ENCODE measurements around the gene SMAD7. TPM values are rescaled to one million over a fixed set of nuclear protein-coding genes. Genes with fewer than 3 reads are reported as not detected.
A peak's percentile ranks its signal among the peaks of the same experiment; 100 is the strongest.

SMAD7 gene
- total RNA-seq, 4 donors from 2014 or later: 42.9 to 100 (median 68.7) TPM

GRCh38 chr18:48927286-48928080 lies 23.3 kb downstream of the SMAD7 start:
- Histone ChIP-seq H3K27ac (peak overlapping the region; percentile 23 to 92 (median 74)), H3K4me1 (peaks cover 48 to 99% (median 74%) of the 10 kb centered on the region in 4 donors), H3K9me3 (no peaks in the 10 kb centered on the region), H3K36me3 (no peaks in the 10 kb centered on the region), H3K4me3 (peak overlapping the region in 1 of 4 donors; percentile 8), H3K27me3 (no peaks in the 10 kb centered on the region)
- TF ChIP-seq CTCF (IDR thresholded peaks at IDR 0.05) (no peak), POLR2A (IDR thresholded peaks at IDR 0.05) (peak in 1 of 2 donors; percentile 12)
- DNase-seq: peak in 1 of 3 donors; percentile 51

GRCh38 chr18:48926420-48926857 lies 24.3 kb downstream of the SMAD7 start:
- H3K27me3 ChIP-seq: no peaks in the 10 kb centered on the region
- DNase-seq: peak in 2 of 3 donors; percentile 87 to 89
- H3K36me3 ChIP-seq: peaks cover 0 to 9% (median 0%) of the 10 kb centered on the region in 3 donors
- TF ChIP-seq CTCF (IDR thresholded peaks at IDR 0.05): peak in 3 of 6 experiments; percentile 19 to 41 (median 29)
- peak in 1 of 2 donors; percentile 37 for TF ChIP-seq POLR2A (IDR thresholded peaks at IDR 0.05)
- peak overlapping the region in 1 of 4 donors; percentile 14 for H3K4me3 ChIP-seq
- H3K9me3 ChIP-seq: no peaks in the 10 kb centered on the region
- peak overlapping the region in 3 of 4 donors; percentile 26 to 92 (median 86) for H3K27ac ChIP-seq
- peaks cover 38 to 99% (median 66%) of the 10 kb centered on the region in 4 donors for H3K4me1 ChIP-seq

DNA sequence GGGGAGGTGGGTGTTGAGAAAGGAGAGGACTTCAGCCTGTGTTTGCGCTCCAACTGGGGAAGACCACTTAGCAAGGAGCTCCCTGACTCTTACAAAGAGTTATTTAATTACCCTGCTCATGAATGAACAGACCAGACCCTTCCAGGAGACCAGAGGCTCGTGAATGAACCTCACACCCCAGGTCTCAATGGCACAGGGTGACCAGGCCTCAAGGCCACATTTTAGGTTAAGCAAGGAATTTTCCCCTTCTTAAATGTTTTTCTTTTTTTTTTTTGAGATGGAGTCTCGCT lies 25.3 kb downstream of the SMAD7 start:
- H3K27me3 ChIP-seq: no peaks in the 10 kb centered on the region
- peak overlapping the region in 3 of 4 donors; percentile 4 to 81 (median 78) for H3K27ac ChIP-seq
- H3K9me3 ChIP-seq: no peaks in the 10 kb centered on the region
- H3K4me1 ChIP-seq: peaks cover 37 to 91% (median 61%) of the 10 kb centered on the region in 4 donors
- peaks cover 0 to 19% (median 0%) of the 10 kb centered on the region in 3 donors for H3K36me3 ChIP-seq
- TF ChIP-seq POLR2A (IDR thresholded peaks at IDR 0.05) (no peak), CTCF (IDR thresholded peaks at IDR 0.05) (no peak)
- H3K4me3 ChIP-seq: no peak overlapping the region
- peak in 1 of 3 donors; percentile 15 for DNase-seq

DNA sequence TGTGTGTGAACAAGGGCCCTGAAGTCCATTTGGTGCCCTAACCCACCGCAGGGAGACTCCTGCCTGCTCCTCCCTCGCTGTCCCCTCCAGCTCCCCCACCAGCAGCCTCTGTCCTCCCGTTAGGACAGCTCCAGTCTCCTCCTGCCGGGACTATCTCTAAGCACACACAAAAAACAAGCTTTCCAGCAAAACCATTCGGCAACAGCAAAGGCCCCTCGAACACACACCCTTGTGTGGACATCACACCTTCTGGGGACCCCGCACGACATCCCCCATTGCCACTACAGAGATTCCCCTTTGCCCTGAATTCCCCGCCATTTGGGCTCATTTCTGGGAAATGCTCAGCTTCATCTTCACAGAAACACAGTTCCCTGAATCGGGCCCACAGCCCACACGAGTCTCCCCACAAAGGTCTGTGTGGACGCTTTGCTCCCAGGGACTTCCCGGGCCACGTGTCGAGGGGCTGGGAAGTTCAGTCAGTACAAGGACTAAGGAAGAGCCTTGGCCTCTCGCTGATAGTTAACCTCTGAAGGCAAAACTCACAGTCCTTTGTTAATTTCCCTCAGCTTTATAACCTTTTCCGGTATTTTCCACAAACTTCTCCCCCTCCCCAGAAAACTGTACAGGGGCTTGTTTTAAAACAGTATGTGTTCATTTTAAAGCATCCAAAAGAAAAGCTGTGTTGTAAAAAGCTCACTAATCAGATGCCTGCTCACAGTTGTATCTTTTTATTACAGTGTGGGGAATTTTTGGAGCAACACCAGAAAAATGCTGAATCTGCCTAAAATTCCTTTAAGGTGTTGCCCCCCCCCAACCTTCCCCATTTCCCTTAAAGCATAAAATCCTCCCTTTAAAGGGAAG lies 25.9 kb downstream of the SMAD7 start:
- TF ChIP-seq POLR2A (IDR thresholded peaks at IDR 0.05) (no peak), CTCF (IDR thresholded peaks at IDR 0.05) (no peak)
- H3K4me3 ChIP-seq: peak overlapping the region in 1 of 4 donors; percentile 27
- no peaks in the 10 kb centered on the region for H3K9me3 ChIP-seq
- H3K27me3 ChIP-seq: no peaks in the 10 kb centered on the region
- peaks cover 37 to 85% (median 56%) of the 10 kb centered on the region in 4 donors for H3K4me1 ChIP-seq
- H3K27ac ChIP-seq: peak overlapping the region; percentile 4 to 81 (median 70)
- peak in 2 of 3 donors; percentile 44 to 53 for DNase-seq
- peaks cover 0 to 24% (median 0%) of the 10 kb centered on the region in 3 donors for H3K36me3 ChIP-seq
